GM12873 (cell line): ENCODE data around the gene PPDPF.

Experiments
- TF ChIP-seq, protein P1 (sequence below): IDR thresholded peaks from 2 replicates; pipeline ENCODE4 v1.5.1; 2012; ENCODE audit warnings: low read depth, mild to moderate bottlenecking, moderate library complexity, low read length, control low read depth; ENCODE audit not compliant: insufficient read depth; ENCODE audit errors: missing control alignments

The PPDPF gene

GRCh38 chr20:63499338-63499969, 21.1 kb upstream of the PPDPF start:
- TF ChIP-seq, protein P1, sequence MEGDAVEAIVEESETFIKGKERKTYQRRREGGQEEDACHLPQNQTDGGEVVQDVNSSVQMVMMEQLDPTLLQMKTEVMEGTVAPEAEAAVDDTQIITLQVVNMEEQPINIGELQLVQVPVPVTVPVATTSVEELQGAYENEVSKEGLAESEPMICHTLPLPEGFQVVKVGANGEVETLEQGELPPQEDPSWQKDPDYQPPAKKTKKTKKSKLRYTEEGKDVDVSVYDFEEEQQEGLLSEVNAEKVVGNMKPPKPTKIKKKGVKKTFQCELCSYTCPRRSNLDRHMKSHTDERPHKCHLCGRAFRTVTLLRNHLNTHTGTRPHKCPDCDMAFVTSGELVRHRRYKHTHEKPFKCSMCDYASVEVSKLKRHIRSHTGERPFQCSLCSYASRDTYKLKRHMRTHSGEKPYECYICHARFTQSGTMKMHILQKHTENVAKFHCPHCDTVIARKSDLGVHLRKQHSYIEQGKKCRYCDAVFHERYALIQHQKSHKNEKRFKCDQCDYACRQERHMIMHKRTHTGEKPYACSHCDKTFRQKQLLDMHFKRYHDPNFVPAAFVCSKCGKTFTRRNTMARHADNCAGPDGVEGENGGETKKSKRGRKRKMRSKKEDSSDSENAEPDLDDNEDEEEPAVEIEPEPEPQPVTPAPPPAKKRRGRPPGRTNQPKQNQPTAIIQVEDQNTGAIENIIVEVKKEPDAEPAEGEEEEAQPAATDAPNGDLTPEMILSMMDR = no peak

DNA sequence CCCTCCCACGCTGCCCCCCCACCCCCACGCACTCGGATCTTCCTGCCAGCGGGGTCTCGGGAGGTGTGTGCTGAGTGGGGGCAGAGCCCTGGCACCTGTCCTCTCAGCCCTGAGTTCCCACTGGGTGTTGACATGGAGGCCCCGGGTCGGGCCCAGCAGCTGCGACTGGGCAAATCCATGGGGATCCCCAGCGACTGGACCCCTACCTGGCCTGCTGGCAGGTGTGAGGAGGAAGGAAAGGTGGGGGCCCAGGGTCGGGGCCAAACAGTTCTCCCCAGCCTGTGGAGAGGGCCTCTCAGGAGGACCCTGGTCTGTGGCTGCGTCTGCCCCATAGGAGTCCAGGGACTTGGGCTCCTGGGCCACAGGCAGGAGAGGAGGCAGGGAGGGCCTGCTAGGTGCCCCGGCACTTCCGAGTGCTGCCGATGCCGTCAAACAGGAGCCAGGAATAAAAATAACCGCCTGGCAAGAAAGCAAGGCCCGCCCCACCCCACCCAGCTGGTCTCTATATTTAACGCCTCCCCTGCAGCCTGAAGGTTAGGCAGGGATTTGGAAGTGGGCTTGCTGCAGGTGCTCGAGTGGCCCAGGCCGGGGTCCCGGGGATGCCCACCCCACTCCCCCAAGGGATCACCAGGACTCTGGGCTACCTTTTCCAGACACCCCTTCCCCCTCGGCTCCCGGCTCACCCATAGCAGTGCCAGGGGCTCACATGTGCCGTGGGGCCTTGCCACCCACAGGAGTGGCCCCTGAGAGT, 20.2 kb upstream of the PPDPF start:
- TF ChIP-seq, protein P1 = no peak

DNA sequence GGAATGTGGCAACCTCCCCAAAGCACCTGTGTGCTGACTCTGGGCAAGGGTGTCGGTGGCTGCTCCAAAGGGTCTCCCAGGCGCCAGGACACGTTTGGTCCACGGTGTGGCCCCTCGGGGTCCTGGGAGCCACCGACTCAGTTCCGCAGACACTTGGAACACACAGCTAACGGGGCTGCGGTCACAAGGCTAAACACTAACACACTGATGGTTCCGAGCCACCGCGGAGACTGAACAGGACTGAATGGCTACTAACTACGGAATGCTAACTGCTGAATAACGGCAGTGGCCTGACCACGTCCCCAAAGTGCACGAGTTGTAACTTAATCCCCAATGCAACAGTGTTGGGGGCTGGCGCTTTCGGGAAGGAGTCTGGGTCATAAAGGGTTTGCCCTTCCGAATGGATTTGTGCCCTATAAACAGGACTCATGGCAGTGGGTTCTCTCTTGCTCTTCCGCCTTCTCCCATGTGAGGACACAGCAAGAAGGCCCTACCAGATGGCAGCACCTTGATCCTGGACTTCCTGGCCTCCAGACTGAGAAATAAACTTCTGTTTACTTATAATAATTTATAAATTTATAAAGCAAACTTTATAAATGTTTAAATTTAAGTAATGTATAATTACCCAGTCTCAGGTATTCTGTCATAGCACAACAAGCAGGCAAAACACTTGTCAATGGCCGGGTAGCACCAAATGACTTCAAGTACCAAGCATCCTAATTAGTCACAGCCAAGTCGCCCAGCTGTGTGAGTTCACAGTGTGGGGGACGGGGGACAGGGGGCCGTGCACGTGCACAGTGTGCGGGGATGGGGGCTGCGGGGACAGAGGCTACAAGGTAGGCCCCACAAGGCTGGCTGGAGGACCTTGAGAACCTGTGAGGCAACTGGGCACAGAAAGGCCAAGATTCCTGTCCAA, 19.4 kb upstream of the PPDPF start:
- TF ChIP-seq, protein P1 = no peak

DNA sequence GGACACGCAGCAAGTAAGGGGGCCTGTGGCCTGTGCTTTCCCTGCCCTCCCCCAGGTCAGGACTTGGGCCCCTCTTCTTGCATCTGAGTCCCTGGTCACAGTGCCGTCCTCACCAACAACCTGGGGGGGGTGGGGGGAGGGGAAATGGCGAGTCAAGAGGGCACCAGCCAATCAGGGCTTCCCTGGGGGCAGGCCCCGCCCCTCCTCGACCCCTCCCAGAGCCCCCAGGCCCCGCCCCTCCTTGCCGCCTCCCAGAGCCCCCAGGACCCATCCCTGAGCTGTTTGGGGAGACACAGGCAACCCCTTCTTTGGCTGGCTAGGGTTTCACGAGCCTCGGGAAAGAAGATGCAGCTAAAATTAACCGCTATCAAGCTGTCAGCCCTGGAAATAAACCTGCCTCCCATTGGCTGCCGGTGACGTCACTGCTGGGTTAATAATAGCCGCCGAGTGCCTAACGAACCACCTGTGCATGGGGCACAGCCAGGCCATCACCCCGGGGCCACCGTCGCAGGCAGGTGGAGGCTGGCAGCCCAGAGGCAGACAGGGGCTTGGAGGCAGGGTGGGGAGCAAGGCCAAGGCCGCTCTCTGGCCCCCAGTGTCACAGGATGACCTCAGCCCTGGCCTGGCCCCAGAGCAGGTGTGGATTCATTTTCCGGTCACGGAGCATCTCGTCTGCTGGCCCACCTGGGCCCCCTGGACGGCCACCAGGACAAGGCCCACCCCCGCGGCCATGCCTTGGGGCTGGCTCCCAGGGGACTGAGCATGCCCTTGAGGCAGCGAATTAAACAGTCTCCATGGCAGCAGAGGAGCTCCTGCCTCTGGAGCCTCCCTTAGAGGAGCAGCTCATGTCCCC, 18.5 kb upstream of the PPDPF start:
- TF ChIP-seq, protein P1 = no peak

GRCh38 chr20:63502671-63503172, 17.8 kb upstream of the PPDPF start:
- TF ChIP-seq, protein P1 = no peak

- TF ChIP-seq, protein P1 = no peak
Observed at GRCh38 chr20:63503524-63503923, 17.0 kb upstream of the PPDPF start.
